Liver (tissue), 9 donors: ENCODE results near the gene ORAI3. TPM values are rescaled to one million over a fixed set of nuclear protein-coding genes. Genes with fewer than 3 reads are reported as not detected.

ENCODE experiments used
- DNase-seq: peaks from one replicate; pipeline ENCODE4 v3.0.0-alpha.2; 2017; ENCODE audit warnings: low spot score
- H3K27ac ChIP-seq, 2 donors: one replicate each; pipeline ENCODE4 v1.7.0; 2013; ENCODE audit warnings: inconsistent platforms in 2 of 2, low read length in 2 of 2, control low read depth in 1 of 2, low read depth in 1 of 2, mild to moderate bottlenecking in 1 of 2
- H3K27me3 ChIP-seq, 4 donors: one replicate each; pipeline versions ENCODE4 v1.6.1 to v1.7.0; 2013; ENCODE audit warnings: low read length in 3 of 4, inconsistent platforms in 1 of 4, mild to moderate bottlenecking in 1 of 4, moderate library complexity in 1 of 4; ENCODE audit not compliant: control insufficient read depth in 4 of 4, insufficient read depth in 4 of 4
- H3K36me3 ChIP-seq, 4 donors: one replicate each; pipeline versions ENCODE4 v1.6.1 to v1.7.0; 2013; ENCODE audit warnings: low read length in 3 of 4, mild to moderate bottlenecking in 3 of 4, low read depth in 1 of 4, moderate library complexity in 1 of 4; ENCODE audit not compliant: control insufficient read depth in 4 of 4, insufficient read depth in 3 of 4
- H3K4me1 ChIP-seq, 4 donors: one replicate each; pipeline versions ENCODE4 v1.6.1 to v1.7.0; 2013; ENCODE audit warnings: low read length in 3 of 4, mild to moderate bottlenecking in 3 of 4, moderate library complexity in 1 of 4; ENCODE audit not compliant: control insufficient read depth in 4 of 4, insufficient read depth in 4 of 4
- H3K4me3 ChIP-seq, 3 donors: one replicate each; pipeline versions ENCODE4 v1.6.1 to v1.7.0; 2013; ENCODE audit warnings: low read length in 3 of 3, control low read depth in 1 of 3, low read depth in 1 of 3, mild to moderate bottlenecking in 1 of 3
- H3K9ac ChIP-seq, 2 donors: one replicate each; pipeline ENCODE4 v1.7.0; 2013; ENCODE audit warnings: low read length in 2 of 2, mild to moderate bottlenecking in 2 of 2, moderate library complexity in 2 of 2, control low read depth in 1 of 2, low read depth in 1 of 2
- H3K9me3 ChIP-seq, 4 donors: one replicate each; pipeline versions ENCODE4 v1.6.1 to v1.7.0; 2013; ENCODE audit warnings: low read length in 3 of 4; ENCODE audit not compliant: control insufficient read depth in 4 of 4
- FOXA1 ChIP-seq: IDR thresholded peaks from 2 replicates; pipeline ENCODE4 v1.6.1; 2016; ENCODE audit warnings: antibody characterized with exemption
- FOXA2 ChIP-seq: IDR thresholded peaks from 2 replicates; pipeline ENCODE4 v1.6.1; 2016; ENCODE audit warnings: antibody characterized with exemption
- GABPA ChIP-seq, 2 donors: IDR thresholded peaks in 1 of 2; conservative IDR thresholded peaks in 1 of 2; 2 replicates each; pipeline ENCODE4 v1.6.1; 2016; ENCODE audit warnings: antibody characterized with exemption in 2 of 2, mild to moderate bottlenecking in 1 of 2, moderate library complexity in 1 of 2
- HNF4A ChIP-seq, 2 donors: conservative IDR thresholded peaks; 2 replicates each; pipeline ENCODE4 v1.6.1; 2016; ENCODE audit warnings: antibody characterized with exemption in 2 of 2, mild to moderate bottlenecking in 2 of 2
- HNF4G ChIP-seq: IDR thresholded peaks from 2 replicates; pipeline ENCODE4 v1.6.1; 2016; ENCODE audit warnings: antibody characterized with exemption
- JUND ChIP-seq, 2 donors: IDR thresholded peaks; 2 replicates each; pipeline ENCODE4 v1.6.1; 2016; ENCODE audit warnings: antibody characterized with exemption in 2 of 2
- NR2F2 ChIP-seq: IDR thresholded peaks from 2 replicates; pipeline ENCODE4 v1.6.1; 2016; ENCODE audit warnings: antibody characterized with exemption
- RAD21 ChIP-seq, 2 donors: IDR thresholded peaks; 2 replicates each; pipeline ENCODE4 v1.6.1; 2016; ENCODE audit warnings: antibody characterized with exemption in 2 of 2, mild to moderate bottlenecking in 2 of 2
- RXRA ChIP-seq, 2 donors: IDR thresholded peaks; 2 replicates each; pipeline ENCODE4 v1.6.1; 2017 to 2018; ENCODE audit warnings: antibody characterized with exemption in 2 of 2, mild to moderate bottlenecking in 1 of 2
- SP1 ChIP-seq: IDR thresholded peaks from 2 replicates; pipeline ENCODE4 v1.6.1; 2018; ENCODE audit warnings: antibody characterized with exemption, mild to moderate bottlenecking
- TAF1 ChIP-seq: conservative IDR thresholded peaks from 2 replicates; pipeline ENCODE4 v1.6.1; 2016; ENCODE audit warnings: antibody characterized with exemption, mild to moderate bottlenecking
- YY1 ChIP-seq: IDR thresholded peaks from 2 replicates; pipeline ENCODE4 v1.6.1; 2016; ENCODE audit warnings: antibody characterized with exemption, mild to moderate bottlenecking
- WGBS: extraction: QIAGEN DNeasy Blood & Tissue Kit; methylation state at CpG from one replicate; pipeline ENCODE4 v1.1.7; 2013; 5-methylcytosine and 5-hydroxymethylcytosine counted together
- polyA plus RNA-seq, 2 donors: library from polyadenylated mRNA; stranded (reverse) in 1 of 2; unstranded in 1 of 2; fragments of 200-250 nt in 1 of 2; fragments of >200 nt in 1 of 2; fragmentation: Nextera tagmentation in 1 of 2; extraction: Ambion mirVana in 1 of 2; gene quantifications; one replicate each; pipeline versions ENCODE4 v1.2.1 to v1.2.3, GENCODE V29; 2013 to 2015
- total RNA-seq, 2 donors: library from RNA; depleted of rRNA; stranded (reverse); fragments of >200 nt; gene quantifications; one replicate each; pipeline ENCODE4 v1.2.3, GENCODE V29; 2014
- TF ChIP-seq, protein P1 (sequence below): IDR thresholded peaks from 2 replicates; pipeline ENCODE4 v1.6.1; 2016; ENCODE audit warnings: antibody characterized with exemption
- TF ChIP-seq, protein P2 (sequence below): IDR thresholded peaks from 2 replicates; pipeline ENCODE4 v1.6.1; 2016; ENCODE audit warnings: antibody characterized with exemption
- TF ChIP-seq, protein P3 (sequence below): IDR thresholded peaks from 2 replicates; pipeline ENCODE4 v1.6.1; 2016; ENCODE audit warnings: antibody characterized with exemption, mild to moderate bottlenecking
- TF ChIP-seq, protein P4 (sequence below): fragments of 150-350 bp; IDR thresholded peaks from 2 replicates; pipeline ENCODE4 v1.5.1; 2017; ENCODE audit warnings: improper control_type of control experiment, low read depth, low read length; ENCODE audit not compliant: missing input control
- TF ChIP-seq, protein P5 (sequence below): IDR thresholded peaks from 2 replicates; pipeline ENCODE4 v1.6.1; 2016; ENCODE audit warnings: antibody characterized with exemption
- donor health status: healthy.
- donor health status: healthy.
- donor health status: healthy.
- donor health status: healthy.
- donor health status: healthy.

The ORAI3 gene
- total and polyA plus RNA-seq, 4 donors = 26.6 to 39.1 (median 31.4) TPM

DNA sequence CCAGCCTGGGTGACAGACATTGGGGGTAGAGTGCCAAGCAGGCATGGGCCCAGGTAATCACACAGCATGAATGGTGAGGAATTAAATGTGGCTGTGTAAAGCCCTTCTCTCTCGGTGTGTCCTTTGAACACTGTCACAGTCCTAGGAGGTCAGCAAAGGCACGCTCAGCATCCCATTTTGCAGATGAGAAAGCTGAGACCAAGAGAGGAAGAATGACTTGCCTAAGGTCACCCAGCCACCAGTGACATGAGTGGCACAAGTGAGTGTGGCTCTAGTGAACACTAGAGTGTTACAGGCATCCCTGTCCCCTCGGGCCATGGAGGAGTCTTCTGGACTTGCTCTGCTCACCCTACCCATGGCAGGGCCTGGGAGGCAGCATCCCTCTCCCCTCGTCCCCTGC, 41.8 kb upstream of the ORAI3 start:
- H3K4me1 ChIP-seq = peaks cover 0 to 17% (median 0%) of the 10 kb centered on the region in 4 donors
- 92% methylated on average over 4 of the region's 4 CpGs for WGBS

DNA sequence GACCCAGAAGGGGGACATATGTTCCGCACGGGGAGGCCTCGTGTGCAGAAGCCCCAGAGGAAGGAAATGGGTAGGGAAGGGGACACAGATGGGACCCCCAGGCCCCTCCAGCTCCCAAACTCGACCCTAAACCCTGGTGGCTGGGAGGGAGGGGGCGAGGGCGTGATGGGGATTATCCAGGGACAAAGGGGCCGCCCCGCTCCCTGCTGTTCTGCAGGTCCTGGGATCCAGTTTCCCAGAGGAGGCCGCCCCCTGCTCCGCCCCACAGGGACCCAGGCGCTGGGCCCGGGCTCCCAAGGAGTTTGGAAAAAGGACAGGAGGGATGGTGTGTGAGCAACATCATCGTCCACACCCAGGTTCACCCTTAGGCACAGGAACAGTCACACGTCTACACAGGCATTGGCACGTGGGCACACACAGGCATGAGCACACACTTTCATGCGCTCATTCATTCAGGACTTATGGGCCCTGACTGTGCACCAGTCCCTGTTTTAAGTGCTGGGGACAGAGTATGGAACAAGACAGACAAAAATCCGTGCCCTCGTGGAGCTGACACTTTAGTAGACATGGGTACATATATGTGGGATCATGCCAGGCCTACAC, 38.3 kb upstream of the ORAI3 start:
- Histone ChIP-seq H3K36me3 (no peaks in the 10 kb centered on the region), H3K4me3 (no peak overlapping the region), H3K9me3 (no peaks in the 10 kb centered on the region), H3K27ac (no peak overlapping the region), H3K4me1 (no peaks in the 10 kb centered on the region), H3K9ac (no peak overlapping the region), H3K27me3 (no peaks in the 10 kb centered on the region)
- 80% methylated on average over 18 of the region's 18 CpGs for WGBS
- DNase-seq = no peak
- TF ChIP-seq, protein P1, sequence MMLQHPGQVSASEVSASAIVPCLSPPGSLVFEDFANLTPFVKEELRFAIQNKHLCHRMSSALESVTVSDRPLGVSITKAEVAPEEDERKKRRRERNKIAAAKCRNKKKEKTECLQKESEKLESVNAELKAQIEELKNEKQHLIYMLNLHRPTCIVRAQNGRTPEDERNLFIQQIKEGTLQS = no peak
- TF ChIP-seq RXRA (IDR thresholded peaks at IDR 0.05) = no peak
- TF ChIP-seq TAF1 = no peak
- TF ChIP-seq, protein P2, sequence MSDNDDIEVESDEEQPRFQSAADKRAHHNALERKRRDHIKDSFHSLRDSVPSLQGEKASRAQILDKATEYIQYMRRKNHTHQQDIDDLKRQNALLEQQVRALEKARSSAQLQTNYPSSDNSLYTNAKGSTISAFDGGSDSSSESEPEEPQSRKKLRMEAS = no peak
- TF ChIP-seq SP1 = no peak
- no peak for TF ChIP-seq FOXA1
- TF ChIP-seq RAD21 (IDR thresholded peaks at IDR 0.05) = no peak
- TF ChIP-seq NR2F2 = no peak
- TF ChIP-seq, protein P3, sequence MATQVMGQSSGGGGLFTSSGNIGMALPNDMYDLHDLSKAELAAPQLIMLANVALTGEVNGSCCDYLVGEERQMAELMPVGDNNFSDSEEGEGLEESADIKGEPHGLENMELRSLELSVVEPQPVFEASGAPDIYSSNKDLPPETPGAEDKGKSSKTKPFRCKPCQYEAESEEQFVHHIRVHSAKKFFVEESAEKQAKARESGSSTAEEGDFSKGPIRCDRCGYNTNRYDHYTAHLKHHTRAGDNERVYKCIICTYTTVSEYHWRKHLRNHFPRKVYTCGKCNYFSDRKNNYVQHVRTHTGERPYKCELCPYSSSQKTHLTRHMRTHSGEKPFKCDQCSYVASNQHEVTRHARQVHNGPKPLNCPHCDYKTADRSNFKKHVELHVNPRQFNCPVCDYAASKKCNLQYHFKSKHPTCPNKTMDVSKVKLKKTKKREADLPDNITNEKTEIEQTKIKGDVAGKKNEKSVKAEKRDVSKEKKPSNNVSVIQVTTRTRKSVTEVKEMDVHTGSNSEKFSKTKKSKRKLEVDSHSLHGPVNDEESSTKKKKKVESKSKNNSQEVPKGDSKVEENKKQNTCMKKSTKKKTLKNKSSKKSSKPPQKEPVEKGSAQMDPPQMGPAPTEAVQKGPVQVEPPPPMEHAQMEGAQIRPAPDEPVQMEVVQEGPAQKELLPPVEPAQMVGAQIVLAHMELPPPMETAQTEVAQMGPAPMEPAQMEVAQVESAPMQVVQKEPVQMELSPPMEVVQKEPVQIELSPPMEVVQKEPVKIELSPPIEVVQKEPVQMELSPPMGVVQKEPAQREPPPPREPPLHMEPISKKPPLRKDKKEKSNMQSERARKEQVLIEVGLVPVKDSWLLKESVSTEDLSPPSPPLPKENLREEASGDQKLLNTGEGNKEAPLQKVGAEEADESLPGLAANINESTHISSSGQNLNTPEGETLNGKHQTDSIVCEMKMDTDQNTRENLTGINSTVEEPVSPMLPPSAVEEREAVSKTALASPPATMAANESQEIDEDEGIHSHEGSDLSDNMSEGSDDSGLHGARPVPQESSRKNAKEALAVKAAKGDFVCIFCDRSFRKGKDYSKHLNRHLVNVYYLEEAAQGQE = no peak
- no peak for TF ChIP-seq GABPA (IDR thresholded peaks at IDR 0.05 in 1 of 2, conservative IDR thresholded peaks at IDR 0.05 in 1 of 2)

More for the DNA sequence above, 41.8 kb upstream of the ORAI3 start:
- DNase-seq = no peak
- no peak overlapping the region for H3K9ac ChIP-seq
- TF ChIP-seq RXRA (IDR thresholded peaks at IDR 0.05) = no peak
- TF ChIP-seq, protein P4, sequence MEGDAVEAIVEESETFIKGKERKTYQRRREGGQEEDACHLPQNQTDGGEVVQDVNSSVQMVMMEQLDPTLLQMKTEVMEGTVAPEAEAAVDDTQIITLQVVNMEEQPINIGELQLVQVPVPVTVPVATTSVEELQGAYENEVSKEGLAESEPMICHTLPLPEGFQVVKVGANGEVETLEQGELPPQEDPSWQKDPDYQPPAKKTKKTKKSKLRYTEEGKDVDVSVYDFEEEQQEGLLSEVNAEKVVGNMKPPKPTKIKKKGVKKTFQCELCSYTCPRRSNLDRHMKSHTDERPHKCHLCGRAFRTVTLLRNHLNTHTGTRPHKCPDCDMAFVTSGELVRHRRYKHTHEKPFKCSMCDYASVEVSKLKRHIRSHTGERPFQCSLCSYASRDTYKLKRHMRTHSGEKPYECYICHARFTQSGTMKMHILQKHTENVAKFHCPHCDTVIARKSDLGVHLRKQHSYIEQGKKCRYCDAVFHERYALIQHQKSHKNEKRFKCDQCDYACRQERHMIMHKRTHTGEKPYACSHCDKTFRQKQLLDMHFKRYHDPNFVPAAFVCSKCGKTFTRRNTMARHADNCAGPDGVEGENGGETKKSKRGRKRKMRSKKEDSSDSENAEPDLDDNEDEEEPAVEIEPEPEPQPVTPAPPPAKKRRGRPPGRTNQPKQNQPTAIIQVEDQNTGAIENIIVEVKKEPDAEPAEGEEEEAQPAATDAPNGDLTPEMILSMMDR = no peak
- TF ChIP-seq, protein P5, sequence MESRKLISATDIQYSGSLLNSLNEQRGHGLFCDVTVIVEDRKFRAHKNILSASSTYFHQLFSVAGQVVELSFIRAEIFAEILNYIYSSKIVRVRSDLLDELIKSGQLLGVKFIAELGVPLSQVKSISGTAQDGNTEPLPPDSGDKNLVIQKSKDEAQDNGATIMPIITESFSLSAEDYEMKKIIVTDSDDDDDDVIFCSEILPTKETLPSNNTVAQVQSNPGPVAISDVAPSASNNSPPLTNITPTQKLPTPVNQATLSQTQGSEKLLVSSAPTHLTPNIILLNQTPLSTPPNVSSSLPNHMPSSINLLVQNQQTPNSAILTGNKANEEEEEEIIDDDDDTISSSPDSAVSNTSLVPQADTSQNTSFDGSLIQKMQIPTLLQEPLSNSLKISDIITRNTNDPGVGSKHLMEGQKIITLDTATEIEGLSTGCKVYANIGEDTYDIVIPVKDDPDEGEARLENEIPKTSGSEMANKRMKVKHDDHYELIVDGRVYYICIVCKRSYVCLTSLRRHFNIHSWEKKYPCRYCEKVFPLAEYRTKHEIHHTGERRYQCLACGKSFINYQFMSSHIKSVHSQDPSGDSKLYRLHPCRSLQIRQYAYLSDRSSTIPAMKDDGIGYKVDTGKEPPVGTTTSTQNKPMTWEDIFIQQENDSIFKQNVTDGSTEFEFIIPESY = no peak
- TF ChIP-seq NR2F2 = no peak
- TF ChIP-seq HNF4G = no peak
- no peak for TF ChIP-seq YY1
- no peak for TF ChIP-seq FOXA2
- TF ChIP-seq, protein P3 = no peak
- TF ChIP-seq HNF4A (conservative IDR thresholded peaks at IDR 0.05) = no peak
- no peak for TF ChIP-seq GABPA (IDR thresholded peaks at IDR 0.05 in 1 of 2, conservative IDR thresholded peaks at IDR 0.05 in 1 of 2)
- TF ChIP-seq, protein P1 = no peak
- no peak for TF ChIP-seq JUND (IDR thresholded peaks at IDR 0.05)
- TF ChIP-seq FOXA1 = no peak
- H3K27me3 ChIP-seq = no peaks in the 10 kb centered on the region
- H3K27ac ChIP-seq = no peak overlapping the region
- H3K9me3 ChIP-seq = no peaks in the 10 kb centered on the region
- no peak overlapping the region for H3K4me3 ChIP-seq
- no peaks in the 10 kb centered on the region for H3K36me3 ChIP-seq
